ENCODE data around the gene BBX. TPM values are rescaled to one million over a fixed set of nuclear protein-coding genes. Genes with fewer than 3 reads are reported as not detected.

BBX gene
- total and polyA plus RNA-seq, 4 donors, result 4.7 to 25.1 (median 20.5) TPM

GRCh38 chr3:107487490-107487889, 35.3 kb upstream of the BBX start:
- Histone ChIP-seq H3K9ac (ENCODE audit: low read depth in 1 of 2, low read length in 2 of 2) (no peak overlapping the region), H3K36me3 (ENCODE audit: control insufficient read depth in 4 of 4, insufficient read depth in 3 of 4, low read depth in 1 of 4, low read length in 3 of 4) (no peaks in the 10 kb centered on the region), H3K27ac (ENCODE audit: low read depth in 1 of 2, low read length in 2 of 2) (no peak overlapping the region), H3K4me1 (ENCODE audit: control insufficient read depth in 4 of 4, insufficient read depth in 4 of 4, low read length in 3 of 4) (peaks cover 0 to 6% (median 4%) of the 10 kb centered on the region in 4 donors), H3K4me3 (ENCODE audit: low read depth in 1 of 3, low read length in 3 of 3) (no peak overlapping the region), H3K27me3 (ENCODE audit: control insufficient read depth in 4 of 4, insufficient read depth in 4 of 4, low read length in 3 of 4) (no peaks in the 10 kb centered on the region), H3K9me3 (ENCODE audit: control insufficient read depth in 4 of 4, low read length in 3 of 4) (no peaks in the 10 kb centered on the region)
- WGBS, result 94% methylated on average over 2 of the region's 2 CpGs
- TF ChIP-seq EGR1 (IDR thresholded peaks at IDR 0.05; ENCODE audit: low read depth in 2 of 2), result no peak
- no peak for TF ChIP-seq ZBTB33 (IDR thresholded peaks at IDR 0.05)
- TF ChIP-seq YY1 (IDR thresholded peaks at IDR 0.05), result no peak
- TF ChIP-seq CTCF (IDR thresholded peaks at IDR 0.05; ENCODE audit: low read depth, low read length, missing input control), result no peak
- TF ChIP-seq RXRA (IDR thresholded peaks at IDR 0.05), result no peak
- no peak for TF ChIP-seq REST (IDR thresholded peaks at IDR 0.05)
- TF ChIP-seq MAX (IDR thresholded peaks at IDR 0.05), result no peak
- no peak for TF ChIP-seq NR2F2 (IDR thresholded peaks at IDR 0.05)
- TF ChIP-seq FOXA2 (IDR thresholded peaks at IDR 0.05), result no peak
- DNase-seq (ENCODE audit: low spot score), result no peak

- Histone ChIP-seq H3K9ac (ENCODE audit: low read depth in 1 of 2, low read length in 2 of 2) (no peak overlapping the region), H3K27me3 (ENCODE audit: control insufficient read depth in 4 of 4, insufficient read depth in 4 of 4, low read length in 3 of 4) (no peaks in the 10 kb centered on the region), H3K36me3 (ENCODE audit: control insufficient read depth in 4 of 4, insufficient read depth in 3 of 4, low read depth in 1 of 4, low read length in 3 of 4) (no peaks in the 10 kb centered on the region), H3K4me1 (ENCODE audit: control insufficient read depth in 4 of 4, insufficient read depth in 4 of 4, low read length in 3 of 4) (peaks cover 0 to 6% (median 4%) of the 10 kb centered on the region in 4 donors), H3K27ac (ENCODE audit: low read depth in 1 of 2, low read length in 2 of 2) (no peak overlapping the region), H3K9me3 (ENCODE audit: control insufficient read depth in 4 of 4, low read length in 3 of 4) (no peaks in the 10 kb centered on the region), H3K4me3 (ENCODE audit: low read depth in 1 of 3, low read length in 3 of 3) (no peak overlapping the region)
- 43% methylated on average over 4 of the region's 4 CpGs for WGBS
- DNase-seq (ENCODE audit: low spot score), result no peak
- TF ChIP-seq JUND (IDR thresholded peaks at IDR 0.05) (peak in 1 of 2 donors; percentile 61), YY1 (IDR thresholded peaks at IDR 0.05) (no peak), CTCF (IDR thresholded peaks at IDR 0.05; ENCODE audit: low read depth, low read length, missing input control) (no peak), MAX (IDR thresholded peaks at IDR 0.05) (peak; percentile 22), HNF4A (conservative IDR thresholded peaks at IDR 0.05) (peak; percentile 90 to 92), ZBTB33 (IDR thresholded peaks at IDR 0.05) (no peak), NR2F2 (IDR thresholded peaks at IDR 0.05) (no peak), ATF3 (IDR thresholded peaks at IDR 0.05) (no peak), HNF4G (IDR thresholded peaks at IDR 0.05) (peak; percentile 64), SP1 (IDR thresholded peaks at IDR 0.05) (peak; percentile 58), RAD21 (IDR thresholded peaks at IDR 0.05) (no peak)
These were observed 33.8 kb upstream of the BBX start for GRCh38 chr3:107488942-107489341.
